ENCODE results near the gene GPX6. TPM values are rescaled to one million over a fixed set of nuclear protein-coding genes. Genes with fewer than 3 reads are reported as not detected.

Gene GPX6
- total and polyA plus RNA-seq, 4 donors, result not detected

DNA sequence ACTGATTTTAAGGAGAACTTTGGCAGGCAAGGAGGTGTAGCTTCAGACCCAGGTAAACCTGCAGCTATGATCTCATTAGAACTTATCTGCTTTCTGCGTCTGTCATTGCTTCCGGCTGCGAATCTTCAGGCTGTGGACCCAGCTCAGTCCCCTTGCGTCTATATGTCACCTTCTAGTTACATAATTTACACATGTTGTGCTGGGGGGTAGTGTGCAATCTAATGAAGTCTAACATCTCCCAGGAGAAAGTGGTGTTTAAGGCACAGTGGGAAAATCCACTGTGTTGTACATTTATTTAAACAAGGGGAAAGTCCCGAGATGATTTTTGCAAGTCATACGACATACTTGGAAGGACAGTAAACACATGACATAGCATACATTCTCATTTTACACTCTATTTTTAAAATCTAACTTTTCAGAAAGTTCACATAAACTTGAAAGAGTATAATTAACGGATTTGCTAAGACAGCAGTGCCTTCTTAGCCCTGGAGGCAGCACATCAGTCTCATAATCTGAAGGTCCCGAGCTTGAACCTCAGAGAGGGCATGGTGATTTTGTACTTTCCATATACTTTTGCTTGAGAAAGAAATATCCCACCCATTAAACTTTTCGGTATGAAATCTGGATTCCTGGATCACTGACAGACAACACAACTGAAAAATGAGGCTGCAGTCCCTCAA lies 35.2 kb downstream of the GPX6 start (continued):
- TF ChIP-seq, protein P1, sequence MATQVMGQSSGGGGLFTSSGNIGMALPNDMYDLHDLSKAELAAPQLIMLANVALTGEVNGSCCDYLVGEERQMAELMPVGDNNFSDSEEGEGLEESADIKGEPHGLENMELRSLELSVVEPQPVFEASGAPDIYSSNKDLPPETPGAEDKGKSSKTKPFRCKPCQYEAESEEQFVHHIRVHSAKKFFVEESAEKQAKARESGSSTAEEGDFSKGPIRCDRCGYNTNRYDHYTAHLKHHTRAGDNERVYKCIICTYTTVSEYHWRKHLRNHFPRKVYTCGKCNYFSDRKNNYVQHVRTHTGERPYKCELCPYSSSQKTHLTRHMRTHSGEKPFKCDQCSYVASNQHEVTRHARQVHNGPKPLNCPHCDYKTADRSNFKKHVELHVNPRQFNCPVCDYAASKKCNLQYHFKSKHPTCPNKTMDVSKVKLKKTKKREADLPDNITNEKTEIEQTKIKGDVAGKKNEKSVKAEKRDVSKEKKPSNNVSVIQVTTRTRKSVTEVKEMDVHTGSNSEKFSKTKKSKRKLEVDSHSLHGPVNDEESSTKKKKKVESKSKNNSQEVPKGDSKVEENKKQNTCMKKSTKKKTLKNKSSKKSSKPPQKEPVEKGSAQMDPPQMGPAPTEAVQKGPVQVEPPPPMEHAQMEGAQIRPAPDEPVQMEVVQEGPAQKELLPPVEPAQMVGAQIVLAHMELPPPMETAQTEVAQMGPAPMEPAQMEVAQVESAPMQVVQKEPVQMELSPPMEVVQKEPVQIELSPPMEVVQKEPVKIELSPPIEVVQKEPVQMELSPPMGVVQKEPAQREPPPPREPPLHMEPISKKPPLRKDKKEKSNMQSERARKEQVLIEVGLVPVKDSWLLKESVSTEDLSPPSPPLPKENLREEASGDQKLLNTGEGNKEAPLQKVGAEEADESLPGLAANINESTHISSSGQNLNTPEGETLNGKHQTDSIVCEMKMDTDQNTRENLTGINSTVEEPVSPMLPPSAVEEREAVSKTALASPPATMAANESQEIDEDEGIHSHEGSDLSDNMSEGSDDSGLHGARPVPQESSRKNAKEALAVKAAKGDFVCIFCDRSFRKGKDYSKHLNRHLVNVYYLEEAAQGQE (IDR thresholded peaks at IDR 0.05), result no peak
- TF ChIP-seq, protein P2, sequence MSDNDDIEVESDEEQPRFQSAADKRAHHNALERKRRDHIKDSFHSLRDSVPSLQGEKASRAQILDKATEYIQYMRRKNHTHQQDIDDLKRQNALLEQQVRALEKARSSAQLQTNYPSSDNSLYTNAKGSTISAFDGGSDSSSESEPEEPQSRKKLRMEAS (IDR thresholded peaks at IDR 0.05), result no peak
- TF ChIP-seq RXRA (IDR thresholded peaks at IDR 0.05) (no peak), FOXA2 (IDR thresholded peaks at IDR 0.05) (no peak), SP1 (IDR thresholded peaks at IDR 0.05) (no peak), JUND (IDR thresholded peaks at IDR 0.05) (no peak), FOXA1 (IDR thresholded peaks at IDR 0.05) (no peak), HNF4G (IDR thresholded peaks at IDR 0.05) (no peak)
- TF ChIP-seq, protein P3, sequence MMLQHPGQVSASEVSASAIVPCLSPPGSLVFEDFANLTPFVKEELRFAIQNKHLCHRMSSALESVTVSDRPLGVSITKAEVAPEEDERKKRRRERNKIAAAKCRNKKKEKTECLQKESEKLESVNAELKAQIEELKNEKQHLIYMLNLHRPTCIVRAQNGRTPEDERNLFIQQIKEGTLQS (IDR thresholded peaks at IDR 0.05), result no peak

DNA sequence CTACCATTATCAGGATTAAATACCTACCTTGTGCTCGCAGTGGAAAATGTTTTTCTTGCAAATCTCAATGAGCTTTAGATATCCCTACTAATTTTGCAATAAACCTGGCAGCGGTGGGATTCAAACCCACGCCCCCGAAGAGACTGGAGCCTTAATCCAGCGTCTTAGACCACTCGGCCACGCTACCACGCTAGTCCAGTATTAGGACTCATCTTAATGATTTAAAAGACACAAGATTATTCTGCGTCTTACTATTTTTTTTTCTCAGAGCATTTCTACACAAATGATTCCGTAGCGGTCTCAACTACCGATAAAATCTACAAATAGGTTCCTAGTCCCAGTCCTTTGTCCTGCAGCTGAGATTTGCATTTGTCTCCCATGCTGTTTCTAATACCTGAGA lies 37.1 kb downstream of the GPX6 start:
- 48% methylated on average over 12 of the region's 12 CpGs for WGBS

More for the DNA sequence above, 37.1 kb downstream of the GPX6 start:
- Histone ChIP-seq H3K36me3 (ENCODE audit: control insufficient read depth in 4 of 4, insufficient read depth in 3 of 4, low read depth in 1 of 4, low read length in 3 of 4) (no peaks in the 10 kb centered on the region), H3K27me3 (ENCODE audit: control insufficient read depth in 4 of 4, insufficient read depth in 4 of 4, low read length in 3 of 4) (peaks cover 0 to 16% (median 7%) of the 10 kb centered on the region in 4 donors), H3K27ac (ENCODE audit: low read depth in 1 of 2, low read length in 2 of 2) (no peak overlapping the region), H3K9ac (ENCODE audit: low read depth in 1 of 2, low read length in 2 of 2) (no peak overlapping the region), H3K4me1 (ENCODE audit: control insufficient read depth in 4 of 4, insufficient read depth in 4 of 4, low read length in 3 of 4) (no peaks in the 10 kb centered on the region), H3K9me3 (ENCODE audit: control insufficient read depth in 4 of 4, low read length in 3 of 4) (peaks cover 0 to 4% (median 0%) of the 10 kb centered on the region in 4 donors), H3K4me3 (ENCODE audit: low read depth in 1 of 3, low read length in 3 of 3) (no peak overlapping the region)
- TF ChIP-seq, protein P3 (IDR thresholded peaks at IDR 0.05), result no peak
- no peak for TF ChIP-seq GABPA (IDR thresholded peaks at IDR 0.05 in 1 of 2, conservative IDR thresholded peaks at IDR 0.05 in 1 of 2)
- no peak for TF ChIP-seq FOXA1 (IDR thresholded peaks at IDR 0.05)
- TF ChIP-seq, protein P4, sequence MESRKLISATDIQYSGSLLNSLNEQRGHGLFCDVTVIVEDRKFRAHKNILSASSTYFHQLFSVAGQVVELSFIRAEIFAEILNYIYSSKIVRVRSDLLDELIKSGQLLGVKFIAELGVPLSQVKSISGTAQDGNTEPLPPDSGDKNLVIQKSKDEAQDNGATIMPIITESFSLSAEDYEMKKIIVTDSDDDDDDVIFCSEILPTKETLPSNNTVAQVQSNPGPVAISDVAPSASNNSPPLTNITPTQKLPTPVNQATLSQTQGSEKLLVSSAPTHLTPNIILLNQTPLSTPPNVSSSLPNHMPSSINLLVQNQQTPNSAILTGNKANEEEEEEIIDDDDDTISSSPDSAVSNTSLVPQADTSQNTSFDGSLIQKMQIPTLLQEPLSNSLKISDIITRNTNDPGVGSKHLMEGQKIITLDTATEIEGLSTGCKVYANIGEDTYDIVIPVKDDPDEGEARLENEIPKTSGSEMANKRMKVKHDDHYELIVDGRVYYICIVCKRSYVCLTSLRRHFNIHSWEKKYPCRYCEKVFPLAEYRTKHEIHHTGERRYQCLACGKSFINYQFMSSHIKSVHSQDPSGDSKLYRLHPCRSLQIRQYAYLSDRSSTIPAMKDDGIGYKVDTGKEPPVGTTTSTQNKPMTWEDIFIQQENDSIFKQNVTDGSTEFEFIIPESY (IDR thresholded peaks at IDR 0.05), result no peak
- no peak for TF ChIP-seq HNF4G (IDR thresholded peaks at IDR 0.05)
- no peak for TF ChIP-seq JUND (IDR thresholded peaks at IDR 0.05)
- TF ChIP-seq, protein P5, sequence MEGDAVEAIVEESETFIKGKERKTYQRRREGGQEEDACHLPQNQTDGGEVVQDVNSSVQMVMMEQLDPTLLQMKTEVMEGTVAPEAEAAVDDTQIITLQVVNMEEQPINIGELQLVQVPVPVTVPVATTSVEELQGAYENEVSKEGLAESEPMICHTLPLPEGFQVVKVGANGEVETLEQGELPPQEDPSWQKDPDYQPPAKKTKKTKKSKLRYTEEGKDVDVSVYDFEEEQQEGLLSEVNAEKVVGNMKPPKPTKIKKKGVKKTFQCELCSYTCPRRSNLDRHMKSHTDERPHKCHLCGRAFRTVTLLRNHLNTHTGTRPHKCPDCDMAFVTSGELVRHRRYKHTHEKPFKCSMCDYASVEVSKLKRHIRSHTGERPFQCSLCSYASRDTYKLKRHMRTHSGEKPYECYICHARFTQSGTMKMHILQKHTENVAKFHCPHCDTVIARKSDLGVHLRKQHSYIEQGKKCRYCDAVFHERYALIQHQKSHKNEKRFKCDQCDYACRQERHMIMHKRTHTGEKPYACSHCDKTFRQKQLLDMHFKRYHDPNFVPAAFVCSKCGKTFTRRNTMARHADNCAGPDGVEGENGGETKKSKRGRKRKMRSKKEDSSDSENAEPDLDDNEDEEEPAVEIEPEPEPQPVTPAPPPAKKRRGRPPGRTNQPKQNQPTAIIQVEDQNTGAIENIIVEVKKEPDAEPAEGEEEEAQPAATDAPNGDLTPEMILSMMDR (IDR thresholded peaks at IDR 0.05; ENCODE audit: low read depth, low read length, missing input control), result no peak
- no peak for TF ChIP-seq RXRA (IDR thresholded peaks at IDR 0.05)
- no peak for TF ChIP-seq SP1 (IDR thresholded peaks at IDR 0.05)
- TF ChIP-seq FOXA2 (IDR thresholded peaks at IDR 0.05), result no peak
- no peak for TF ChIP-seq EGR1 (IDR thresholded peaks at IDR 0.05; ENCODE audit: low read depth in 2 of 2)
- no peak for TF ChIP-seq YY1 (IDR thresholded peaks at IDR 0.05)
- TF ChIP-seq NR2F2 (IDR thresholded peaks at IDR 0.05), result no peak
- no peak for TF ChIP-seq HNF4A (conservative IDR thresholded peaks at IDR 0.05)
- TF ChIP-seq, protein P2 (IDR thresholded peaks at IDR 0.05), result no peak
- TF ChIP-seq RAD21 (IDR thresholded peaks at IDR 0.05), result no peak
- TF ChIP-seq TAF1 (conservative IDR thresholded peaks at IDR 0.05), result no peak
- TF ChIP-seq, protein P1 (IDR thresholded peaks at IDR 0.05), result no peak
- DNase-seq (ENCODE audit: low spot score), result no peak
